ENCODE measurements around the gene AASDH.

The AASDH gene

DNA sequence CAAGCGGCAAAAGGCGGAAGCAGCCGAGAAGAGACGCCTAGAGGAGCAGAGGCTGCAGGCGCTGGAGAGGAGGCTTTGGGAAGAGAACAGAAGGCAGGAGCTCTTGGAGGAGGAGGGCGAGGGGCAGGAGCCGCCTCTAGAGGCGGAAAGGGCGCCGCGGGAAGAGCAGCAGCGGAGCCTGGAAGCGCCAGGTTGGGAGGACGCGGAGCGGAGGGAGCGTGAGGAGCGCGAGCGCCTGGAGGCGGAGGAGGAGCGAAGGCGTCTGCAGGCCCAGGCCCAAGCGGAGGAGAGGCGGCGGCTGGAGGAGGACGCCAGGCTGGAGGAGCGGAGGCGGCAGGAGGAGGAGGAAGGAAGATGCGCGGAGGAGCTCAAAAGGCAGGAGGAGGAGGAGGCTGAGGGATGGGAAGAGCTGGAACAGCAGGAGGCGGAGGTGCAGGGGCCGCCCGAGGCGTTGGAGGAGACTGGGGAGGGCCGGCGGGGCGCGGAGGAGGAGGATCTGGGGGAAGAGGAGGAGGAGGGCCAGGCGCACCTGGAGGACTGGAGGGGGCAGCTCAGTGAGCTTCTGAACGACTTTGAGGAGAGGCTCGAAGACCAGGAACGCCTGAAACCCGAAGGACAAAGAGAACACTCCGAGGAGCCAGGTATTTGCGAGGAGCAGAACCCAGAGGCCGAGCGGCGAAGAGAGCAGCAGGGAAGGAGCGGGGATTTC is 72.9 kb downstream of the AASDH start:
- DNase-seq: no peak

DNA sequence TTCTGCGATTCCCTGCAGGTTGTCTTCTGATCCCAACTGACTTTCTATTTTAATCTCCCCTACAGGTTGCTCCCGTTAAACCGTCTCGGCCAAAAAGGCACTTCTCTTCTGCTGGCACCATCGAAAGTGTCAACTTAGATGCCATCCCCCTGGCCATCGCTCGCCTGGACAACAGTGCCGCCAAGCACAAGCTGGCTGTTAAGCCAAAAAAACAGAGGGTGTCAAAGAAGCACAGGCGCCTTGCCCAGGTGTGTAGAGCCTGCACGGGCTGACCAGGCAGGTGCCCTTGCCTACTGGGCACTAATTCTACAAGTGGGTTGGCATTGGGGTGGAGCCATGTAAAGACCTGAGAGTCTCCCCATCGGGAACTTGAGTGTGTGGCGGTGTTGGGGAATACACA is 74.2 kb downstream of the AASDH start:
- no peak for DNase-seq

- DNase-seq: no peak
Measured at GRCh38 chr4:56311299-56311975, 75.9 kb downstream of the AASDH start.

DNA sequence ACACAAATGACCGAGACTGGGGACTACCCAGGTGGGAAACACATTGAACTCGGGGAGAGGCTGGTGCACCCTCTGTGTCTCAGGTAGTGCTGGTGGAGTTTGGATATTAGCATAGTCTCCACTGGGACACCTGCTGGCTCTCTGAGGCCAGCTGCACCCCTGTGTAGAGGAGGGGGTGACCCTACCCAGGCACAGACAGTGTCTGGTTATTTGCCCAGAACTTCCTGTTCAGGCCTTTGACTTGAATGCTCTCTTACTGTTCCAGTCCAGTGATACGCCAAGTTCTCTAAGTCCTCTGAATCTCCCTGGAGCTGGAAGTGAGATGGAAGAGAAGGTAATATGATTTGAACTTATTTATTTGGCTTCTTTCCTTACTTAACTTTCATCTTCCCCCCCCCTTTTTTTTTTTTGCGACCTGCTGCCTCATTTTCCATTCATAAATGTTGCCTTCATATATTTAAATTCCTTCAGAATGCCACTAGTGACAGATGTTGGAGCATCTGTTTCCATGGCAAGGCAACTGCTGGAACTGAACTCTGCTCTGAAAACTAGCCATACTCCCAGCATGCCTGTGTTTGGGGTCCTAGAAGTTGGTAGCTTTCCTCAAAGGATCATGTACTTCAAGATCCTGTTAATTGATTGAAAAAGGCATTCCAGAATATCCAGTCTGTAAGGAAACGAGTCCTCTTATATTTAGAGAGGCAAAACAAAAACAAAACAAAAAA is 76.7 kb downstream of the AASDH start:
- no peak for DNase-seq

DNA sequence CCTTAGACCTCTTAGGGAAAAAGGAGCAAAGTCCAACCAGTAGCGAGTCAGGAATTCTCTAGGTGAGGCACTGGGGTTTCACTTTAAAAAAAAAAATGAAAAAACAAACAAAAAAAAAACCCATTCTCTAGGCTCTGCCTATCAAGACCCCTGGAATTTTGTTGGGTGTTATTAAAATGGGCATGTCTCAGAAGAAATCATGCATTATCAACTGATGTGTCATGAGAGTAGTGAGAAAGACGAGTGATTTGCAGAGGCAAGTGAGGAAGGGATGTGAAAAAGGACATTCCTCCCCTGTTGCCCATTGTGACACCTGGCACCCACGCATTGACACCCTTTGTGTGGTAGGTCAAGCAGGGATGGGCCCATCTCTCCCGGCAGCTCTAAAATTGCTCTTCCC is 78.9 kb downstream of the AASDH start:
- no peak for DNase-seq

DNA sequence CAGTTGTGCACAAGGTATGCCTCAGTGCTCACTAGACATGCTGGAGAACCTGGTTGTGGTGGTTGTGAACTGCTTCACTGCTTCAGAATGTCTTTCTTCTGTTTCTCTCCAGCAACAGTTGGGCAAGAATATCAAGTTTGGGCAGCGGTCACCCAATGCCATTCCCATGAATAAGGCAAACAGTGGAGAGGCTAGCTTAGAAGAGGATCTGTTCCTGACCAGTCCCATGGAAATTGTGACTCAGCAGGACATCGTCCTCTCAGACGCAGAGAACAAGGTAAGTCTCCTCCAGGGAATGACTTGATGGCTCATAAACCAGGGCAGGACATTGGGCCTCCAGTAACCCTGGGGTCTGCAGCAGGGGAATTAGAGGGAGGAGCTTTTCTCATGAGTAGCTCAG is 79.9 kb downstream of the AASDH start:
- no peak for DNase-seq

- DNase-seq: no peak
Measured at GRCh38 chr4:56305390-56305789, 81.9 kb downstream of the AASDH start.

DNA sequence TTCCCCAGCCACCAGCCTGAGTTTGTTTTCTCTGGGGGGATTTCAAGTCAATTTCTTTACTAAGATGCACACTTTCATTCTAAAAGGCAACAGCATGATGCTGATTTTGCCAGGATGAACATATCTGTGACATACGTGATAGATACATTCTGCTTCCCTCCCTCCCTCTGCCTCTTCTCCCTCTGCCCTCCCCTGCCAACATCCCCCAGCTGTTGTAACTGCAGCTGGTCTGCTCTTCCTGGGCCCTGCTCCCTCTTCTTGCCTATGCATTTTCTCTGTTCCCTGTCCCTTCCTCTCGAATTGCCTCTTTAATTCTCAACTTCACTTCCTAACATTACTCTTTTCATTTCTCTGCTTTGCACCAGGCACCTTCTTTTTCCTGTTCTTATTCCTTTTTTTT is 83.4 kb downstream of the AASDH start:
- DNase-seq: no peak

DNA sequence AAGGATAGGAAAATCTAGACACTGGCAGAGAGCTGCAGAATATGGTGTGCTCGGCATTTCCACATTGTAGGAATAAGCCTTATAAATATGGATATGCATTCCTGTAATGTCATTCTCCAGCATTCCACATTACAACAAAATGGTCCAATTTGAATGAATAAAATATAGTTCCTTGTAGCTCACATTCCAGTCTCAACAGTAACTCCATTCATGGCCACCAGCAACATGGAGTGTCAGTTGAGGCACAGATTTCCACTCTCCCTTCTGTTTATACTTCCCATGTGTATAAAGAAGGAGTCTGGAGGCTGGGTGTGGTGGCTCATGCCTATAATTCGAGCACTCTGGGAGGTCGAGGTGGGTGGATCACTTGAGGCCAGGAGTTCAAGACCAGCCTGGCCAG is 84.5 kb downstream of the AASDH start:
- DNase-seq: no peak

DNA sequence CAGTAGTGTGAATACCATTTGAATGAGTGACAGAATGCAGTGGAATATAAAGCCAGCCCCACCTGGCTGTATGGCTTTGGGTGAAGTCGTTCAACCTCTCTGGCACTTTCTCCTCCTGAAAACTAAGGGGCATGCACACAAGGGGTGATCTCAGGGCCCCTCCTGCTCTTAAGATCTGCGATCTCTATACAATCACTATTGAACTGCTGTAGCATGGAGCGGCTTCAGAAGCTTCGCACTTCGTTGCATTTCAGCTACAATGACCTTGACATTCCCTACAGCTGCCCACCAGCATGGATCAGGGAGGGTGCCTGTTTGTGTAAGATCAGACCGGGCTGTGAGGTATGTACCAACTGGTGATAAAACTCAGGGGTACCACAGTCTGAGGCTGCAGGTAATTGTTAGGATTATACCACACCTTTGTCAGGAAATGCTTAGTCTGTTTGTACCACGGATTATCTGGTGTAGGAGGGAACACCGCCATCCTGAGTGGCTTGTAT is 85.2 kb downstream of the AASDH start:
- no peak for DNase-seq

- DNase-seq: no peak
Measured at GRCh38 chr4:56301181-56301996, 85.9 kb downstream of the AASDH start.

DNA sequence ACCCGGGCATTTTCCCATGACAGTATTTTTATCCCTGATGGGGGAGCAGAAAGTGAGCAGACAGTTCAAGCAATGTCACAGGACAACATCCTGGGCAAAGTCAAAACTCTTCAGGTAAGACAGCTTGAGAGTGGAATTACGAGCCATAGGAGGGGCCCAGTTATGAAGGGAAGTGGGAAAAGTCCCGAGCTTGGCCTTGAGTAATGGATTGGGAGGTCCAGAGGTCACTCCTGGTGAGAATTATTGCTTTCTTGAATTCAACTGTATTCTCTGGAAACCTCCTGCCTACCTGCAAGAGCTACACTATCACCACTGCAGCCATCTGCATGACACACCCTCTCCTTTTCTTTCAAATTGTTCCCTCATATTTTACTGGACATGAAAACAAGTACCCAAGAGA is 89.1 kb downstream of the AASDH start:
- no peak for DNase-seq

GRCh38 chr4:56297776-56298175 is 89.5 kb downstream of the AASDH start:
- DNase-seq: no peak

DNA sequence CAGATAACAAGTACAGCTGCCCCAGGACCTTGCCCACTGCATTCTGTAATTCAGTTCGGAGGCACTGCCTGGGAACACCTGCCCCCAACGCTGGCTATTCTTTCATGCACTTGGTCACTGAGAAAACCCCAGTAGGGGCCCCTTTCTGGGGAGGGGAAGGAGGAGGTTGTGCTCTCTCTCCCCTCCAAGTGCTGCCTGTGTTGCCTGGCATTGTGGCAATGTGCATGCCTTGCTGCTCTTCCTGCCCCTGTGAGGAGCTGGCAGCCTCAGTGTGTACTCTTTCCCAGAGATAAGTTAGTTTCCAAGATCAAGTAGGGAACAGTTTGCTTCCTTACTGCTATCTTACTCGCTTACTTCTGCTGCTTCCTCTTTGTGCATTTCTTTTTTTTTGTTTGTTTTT is 90.8 kb downstream of the AASDH start:
- DNase-seq: no peak

DNA sequence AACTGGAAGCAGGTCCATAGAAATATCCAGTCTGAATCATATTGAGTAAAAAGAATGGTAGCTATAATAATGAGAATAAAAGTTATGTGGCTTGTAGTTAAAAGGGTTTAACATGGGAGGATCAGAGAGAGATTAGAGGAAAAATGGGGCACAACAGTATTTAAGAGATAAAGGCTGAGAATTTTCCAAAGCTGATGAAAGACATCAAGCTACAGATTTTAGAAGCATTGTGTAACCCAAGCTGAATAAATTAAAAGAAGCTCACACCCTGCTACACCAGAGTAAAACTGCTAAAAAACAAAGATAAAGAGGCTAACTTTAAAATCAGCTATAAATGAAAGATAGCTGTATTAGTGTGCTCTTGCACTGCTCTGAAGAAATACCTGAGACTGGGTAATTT is 94.2 kb downstream of the AASDH start:
- no peak for DNase-seq

- no peak for DNase-seq
Measured at GRCh38 chr4:56289934-56290333, 97.4 kb downstream of the AASDH start.

- DNase-seq: no peak
Measured at GRCh38 chr4:56288663-56289062, 98.6 kb downstream of the AASDH start.
